Transverse colon (tissue), 3 donors: ENCODE data around the gene P3H3.

Source experiments
- CTCF ChIP-seq, 5 experiments: fragments of 200-600 bp in 3 of 5; fragments of 450-650 bp in 2 of 5; sonication (generic) in 3 of 5; IDR thresholded peaks; 1 replicate in 2 of 5; 2 replicates in 3 of 5; pipeline ENCODE4 v1.5.1; 2016 to 2017; ENCODE audit warnings: antibody characterized with exemption in 5 of 5, inconsistent platforms in 3 of 5, mild to moderate bottlenecking in 2 of 5, moderate library complexity in 1 of 5
- EP300 ChIP-seq: sonication (generic); formaldehyde crosslinking; IDR thresholded peaks from one replicate; pipeline ENCODE4 v1.6.1; 2017; ENCODE audit warnings: antibody characterized with exemption, low read depth
- POLR2A ChIP-seq: fragments of 450-650 bp; IDR thresholded peaks from one replicate; pipeline ENCODE4 v1.6.1; 2016; ENCODE audit warnings: antibody characterized with exemption, mild to moderate bottlenecking, moderate library complexity

GRCh38 chr12:6834254-6834653 lies 6.0 kb downstream of the P3H3 start:
- TF ChIP-seq EP300 = no peak
- no peak for TF ChIP-seq POLR2A
- TF ChIP-seq CTCF (IDR thresholded peaks at IDR 0.05) = no peak
